Uterus (tissue), 4 donors: Measurements from ENCODE around the gene CFAP77. TPM values are rescaled to one million over a fixed set of nuclear protein-coding genes. Genes with fewer than 3 reads are reported as not detected.

Experiments used
- DNase-seq, 2 donors: peaks; one replicate each; pipeline ENCODE4 v3.0.0-alpha.2; 2019 to 2020
- H3K27ac ChIP-seq, 2 donors: fragments of 200-600 bp; sonication (generic); 1 replicate in 1 of 2; 2 replicates in 1 of 2; pipeline ENCODE4 v1.5.1; 2016 to 2018
- H3K27me3 ChIP-seq, 2 donors: fragments of 200-600 bp; sonication (generic); one replicate each; pipeline ENCODE4 v1.5.1; 2018 to 2019; ENCODE audit warnings: control low read depth in 1 of 2
- H3K36me3 ChIP-seq, 2 donors: fragments of 200-600 bp; sonication (generic); one replicate each; pipeline ENCODE4 v1.5.1; 2019; ENCODE audit warnings: control low read depth in 1 of 2
- H3K4me1 ChIP-seq, 2 donors: fragments of 200-600 bp; sonication (generic); one replicate each; pipeline ENCODE4 v1.5.1; 2018 to 2019; ENCODE audit warnings: control low read depth in 1 of 2
- H3K4me3 ChIP-seq, 2 donors: fragments of 200-600 bp; sonication (generic); 1 replicate in 1 of 2; 2 replicates in 1 of 2; pipeline ENCODE4 v1.5.1; 2018 to 2019; ENCODE audit warnings: mild to moderate bottlenecking in 1 of 2
- H3K9me3 ChIP-seq, 2 donors: fragments of 200-600 bp; sonication (generic); one replicate each; pipeline ENCODE4 v1.5.1; 2019; ENCODE audit warnings: control low read depth in 1 of 2
- POLR2A ChIP-seq, 2 donors: fragments of 450-650 bp; IDR thresholded peaks; one replicate each; pipeline ENCODE4 v1.6.1; 2016; ENCODE audit warnings: antibody characterized with exemption in 2 of 2, mild to moderate bottlenecking in 1 of 2, moderate library complexity in 1 of 2
- intact Hi-C: fragments of 100-400 bp; cut with DNase I; formaldehyde crosslinking; loops from one replicate; pipeline ENCODE4 v1.15.1; 2023; ENCODE audit warnings: low total_unique reads
- total RNA-seq, 4 donors: library from RNA; depleted of rRNA in 3 of 4; stranded (reverse); fragments of >200 nt in 3 of 4; gene quantifications; one replicate each; pipeline versions ENCODE4 v1.1.0 to v1.2.4, GENCODE V29; 2014 to 2023
- TF ChIP-seq, protein P1 (sequence below), 4 experiments: fragments of 200-600 bp in 2 of 4; fragments of 450-650 bp in 2 of 4; sonication (generic) in 2 of 4; IDR thresholded peaks; one replicate each; pipeline ENCODE4 v1.5.1; 2016 to 2019; ENCODE audit warnings: antibody characterized with exemption in 4 of 4, mild to moderate bottlenecking in 2 of 4, moderate library complexity in 1 of 4
- donor health status: DM: yes; HTN: yes; CAD: no.

The CFAP77 gene
- total RNA-seq, 4 donors from 2014 or later = 1.4 TPM; not detected in 3

DNA sequence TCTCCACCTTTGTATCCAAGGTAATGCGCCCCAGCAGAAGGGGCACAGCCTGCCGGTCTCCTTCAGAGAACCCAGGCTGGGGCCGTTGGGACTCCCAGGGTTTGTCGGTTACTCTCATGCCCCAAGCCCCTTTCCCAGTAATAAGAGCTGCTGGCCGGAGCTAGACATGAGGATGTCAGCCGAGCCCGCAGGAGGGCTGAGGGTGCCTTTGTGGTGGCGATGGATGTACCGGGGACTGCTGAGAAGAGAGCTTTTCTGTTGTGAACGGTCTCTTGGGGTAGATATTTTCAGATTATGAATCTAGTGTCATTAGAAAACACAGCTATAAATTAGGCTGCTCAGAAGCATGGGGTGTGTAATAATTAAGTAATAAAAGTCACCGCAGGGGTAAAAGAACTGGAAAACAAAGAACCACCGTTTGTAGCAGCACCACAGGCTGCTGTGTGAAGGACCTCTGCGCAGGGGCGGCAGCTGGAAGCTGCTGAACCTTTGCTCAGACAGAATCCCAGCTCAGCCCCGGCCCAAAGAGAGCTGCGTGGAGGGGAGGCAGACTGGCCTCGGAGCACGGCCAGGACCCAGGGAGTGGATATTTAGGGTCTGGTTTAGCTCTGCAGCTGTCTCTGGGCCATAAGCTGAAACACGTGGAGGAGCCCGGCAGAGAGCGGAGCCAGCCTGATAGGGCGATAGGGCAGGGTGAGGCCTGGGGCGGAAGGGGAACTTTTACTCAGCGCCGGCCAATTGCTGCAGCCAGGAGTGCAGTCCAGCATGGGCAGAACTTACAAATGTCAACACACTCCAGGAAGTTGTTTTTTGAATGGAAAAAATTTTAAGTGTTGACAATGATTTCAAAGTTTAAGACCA, 121.9 kb downstream of the CFAP77 start:
- peaks cover 0 to 3% of the 10 kb centered on the region in 2 donors for H3K9me3 ChIP-seq
- intact Hi-C loops = no loop called here
- DNase-seq = no peak
- H3K36me3 ChIP-seq = no peaks in the 10 kb centered on the region
- H3K4me1 ChIP-seq = no peaks in the 10 kb centered on the region
- TF ChIP-seq POLR2A (IDR thresholded peaks at IDR 0.05) = no peak
- TF ChIP-seq, protein P1, sequence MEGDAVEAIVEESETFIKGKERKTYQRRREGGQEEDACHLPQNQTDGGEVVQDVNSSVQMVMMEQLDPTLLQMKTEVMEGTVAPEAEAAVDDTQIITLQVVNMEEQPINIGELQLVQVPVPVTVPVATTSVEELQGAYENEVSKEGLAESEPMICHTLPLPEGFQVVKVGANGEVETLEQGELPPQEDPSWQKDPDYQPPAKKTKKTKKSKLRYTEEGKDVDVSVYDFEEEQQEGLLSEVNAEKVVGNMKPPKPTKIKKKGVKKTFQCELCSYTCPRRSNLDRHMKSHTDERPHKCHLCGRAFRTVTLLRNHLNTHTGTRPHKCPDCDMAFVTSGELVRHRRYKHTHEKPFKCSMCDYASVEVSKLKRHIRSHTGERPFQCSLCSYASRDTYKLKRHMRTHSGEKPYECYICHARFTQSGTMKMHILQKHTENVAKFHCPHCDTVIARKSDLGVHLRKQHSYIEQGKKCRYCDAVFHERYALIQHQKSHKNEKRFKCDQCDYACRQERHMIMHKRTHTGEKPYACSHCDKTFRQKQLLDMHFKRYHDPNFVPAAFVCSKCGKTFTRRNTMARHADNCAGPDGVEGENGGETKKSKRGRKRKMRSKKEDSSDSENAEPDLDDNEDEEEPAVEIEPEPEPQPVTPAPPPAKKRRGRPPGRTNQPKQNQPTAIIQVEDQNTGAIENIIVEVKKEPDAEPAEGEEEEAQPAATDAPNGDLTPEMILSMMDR (IDR thresholded peaks at IDR 0.05) = no peak
- no peaks in the 10 kb centered on the region for H3K27me3 ChIP-seq
- H3K27ac ChIP-seq = no peak overlapping the region
- no peak overlapping the region for H3K4me3 ChIP-seq

DNA sequence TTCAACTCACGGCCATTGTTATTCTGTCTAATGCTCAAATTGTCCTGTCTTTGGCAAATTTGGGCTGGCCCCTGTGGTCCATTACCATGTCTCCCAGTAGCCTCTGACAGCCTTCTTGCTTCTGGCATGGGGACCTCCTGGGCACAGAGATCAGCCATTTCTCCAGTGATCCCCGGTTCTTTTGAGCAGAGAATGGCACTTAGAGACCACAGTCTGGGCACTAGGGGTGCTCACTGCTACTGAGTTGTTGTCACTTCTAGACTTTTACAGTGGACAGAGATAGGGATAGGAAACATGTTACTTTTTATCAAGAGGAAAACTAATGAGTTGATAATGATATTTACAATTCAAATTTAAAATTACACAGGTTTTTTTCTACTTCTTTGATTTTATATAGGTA, 124.8 kb downstream of the CFAP77 start:
- Histone ChIP-seq H3K4me3 (no peak overlapping the region), H3K27ac (no peak overlapping the region), H3K4me1 (no peaks in the 10 kb centered on the region), H3K9me3 (peaks cover 0 to 4% of the 10 kb centered on the region in 2 donors), H3K36me3 (no peaks in the 10 kb centered on the region), H3K27me3 (no peaks in the 10 kb centered on the region)
- intact Hi-C loops = no loop called here
- no peak for DNase-seq
- no peak for TF ChIP-seq POLR2A (IDR thresholded peaks at IDR 0.05)
- TF ChIP-seq, protein P1 (IDR thresholded peaks at IDR 0.05) = no peak

DNA sequence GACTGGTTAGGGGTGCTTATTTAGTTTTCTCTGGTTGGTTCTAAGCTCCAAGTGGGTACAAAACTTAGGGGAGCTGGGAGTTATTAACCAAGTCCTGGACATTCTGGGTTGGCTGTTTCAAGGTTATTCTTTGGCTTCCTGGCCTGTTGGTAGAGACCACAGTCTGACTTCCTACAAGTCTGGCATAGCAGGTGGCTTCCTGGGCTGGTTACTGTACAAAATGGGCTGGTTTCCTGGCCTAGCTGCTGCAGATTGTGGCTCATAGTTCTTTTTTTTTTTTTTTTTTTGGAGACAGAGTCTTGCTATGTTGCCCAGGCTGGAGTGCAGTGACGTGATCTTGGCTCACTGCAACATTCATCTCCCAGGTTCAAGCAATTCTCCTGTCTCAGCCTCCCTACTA, 126.1 kb downstream of the CFAP77 start:
- H3K4me1 ChIP-seq = no peaks in the 10 kb centered on the region
- TF ChIP-seq, protein P1 (IDR thresholded peaks at IDR 0.05) = no peak
- TF ChIP-seq POLR2A (IDR thresholded peaks at IDR 0.05) = no peak
- H3K36me3 ChIP-seq = no peaks in the 10 kb centered on the region
- intact Hi-C loops = no loop called here
- DNase-seq = no peak
- H3K9me3 ChIP-seq = peaks cover 0 to 4% of the 10 kb centered on the region in 2 donors
- H3K27ac ChIP-seq = no peak overlapping the region
- no peak overlapping the region for H3K4me3 ChIP-seq
- no peaks in the 10 kb centered on the region for H3K27me3 ChIP-seq

DNA sequence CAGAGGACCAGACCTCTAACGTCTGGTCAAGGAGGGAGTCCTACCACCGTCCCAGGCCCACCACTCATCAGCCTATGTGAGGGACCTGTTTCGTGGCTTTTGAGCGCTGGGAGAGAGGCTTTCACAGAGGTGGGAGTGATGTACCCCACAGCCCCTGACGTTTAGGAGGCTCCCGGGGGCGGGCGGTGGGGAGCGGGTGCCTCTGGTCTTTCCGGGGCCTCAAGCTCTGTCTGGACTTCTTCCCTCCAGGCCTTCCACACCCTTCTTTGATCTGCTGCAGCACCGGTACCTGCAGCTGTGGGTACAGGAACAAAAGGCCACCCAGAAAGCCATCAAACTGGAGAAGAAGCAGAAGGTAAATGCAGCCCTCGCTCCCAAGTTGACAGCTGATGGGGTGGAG, 127.3 kb downstream of the CFAP77 start:
- no peaks in the 10 kb centered on the region for H3K4me1 ChIP-seq
- intact Hi-C loops = no loop called here
- no peaks in the 10 kb centered on the region for H3K36me3 ChIP-seq
- H3K4me3 ChIP-seq = no peak overlapping the region
- H3K9me3 ChIP-seq = peaks cover 0 to 4% of the 10 kb centered on the region in 2 donors
- DNase-seq = no peak
- H3K27ac ChIP-seq = no peak overlapping the region
- TF ChIP-seq, protein P1 (IDR thresholded peaks at IDR 0.05) = no peak
- no peak for TF ChIP-seq POLR2A (IDR thresholded peaks at IDR 0.05)
- no peaks in the 10 kb centered on the region for H3K27me3 ChIP-seq

DNA sequence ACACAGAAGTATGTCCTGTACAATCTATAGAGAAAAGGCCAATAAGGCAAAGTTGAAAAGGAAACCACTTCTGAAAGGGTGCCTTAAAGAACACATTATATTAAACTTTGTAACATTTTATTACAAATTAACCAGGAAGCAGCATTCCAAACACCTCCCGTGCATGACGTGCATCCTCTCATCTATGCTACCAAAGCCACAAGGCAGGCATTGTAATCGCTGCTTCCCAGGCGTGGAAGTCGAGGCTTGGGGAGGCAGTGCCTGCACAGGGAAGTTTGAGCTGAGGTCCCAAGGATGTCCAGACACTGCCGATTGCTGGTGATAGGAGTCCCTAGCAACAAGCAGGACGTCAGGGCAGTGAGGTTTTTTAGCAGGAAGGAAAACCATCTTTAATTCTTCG, 128.1 kb downstream of the CFAP77 start:
- Histone ChIP-seq H3K27me3 (no peaks in the 10 kb centered on the region), H3K4me3 (no peak overlapping the region), H3K4me1 (no peaks in the 10 kb centered on the region), H3K27ac (no peak overlapping the region), H3K9me3 (peaks cover 0 to 4% of the 10 kb centered on the region in 2 donors), H3K36me3 (no peaks in the 10 kb centered on the region)
- DNase-seq = no peak
- TF ChIP-seq, protein P1 (IDR thresholded peaks at IDR 0.05) = no peak
- TF ChIP-seq POLR2A (IDR thresholded peaks at IDR 0.05) = no peak
- intact Hi-C loops = no loop called here
